Measurements from ENCODE around the gene ASB2. TPM values are rescaled to one million over a fixed set of nuclear protein-coding genes. Genes with fewer than 3 reads are reported as not detected.

The ASB2 gene
- polyA plus RNA-seq, 1 experiment: 1.6 TPM

GRCh38 chr14:93970965-93971634 is 5.3 kb downstream of the ASB2 start:
- POLR2A ChIA-PET: interaction anchor here (0.9 kb wide), 1 partner anchor 11 kb away, joined by 5 read pairs; no protein-coding TSS in a partner anchor
- Histone ChIP-seq H3K4me3 (ENCODE audit: low read depth, low read length) (no peak overlapping the region), H3K27ac (ENCODE audit: low read depth, low read length) (no peak overlapping the region), H3K27me3 (ENCODE audit: control insufficient read depth, insufficient read depth, low read length) (no peaks in the 10 kb centered on the region), H3K9me3 (ENCODE audit: control insufficient read depth, insufficient read depth, low read length) (no peaks in the 10 kb centered on the region)
- no peak for TF ChIP-seq CTCF (IDR thresholded peaks at IDR 0.05; ENCODE audit: low read depth, low read length)
- CTCF ChIA-PET: interaction anchor here (0.8 to 1.3 kb wide), 3 partner anchors 10 to 31 kb away, joined by 3 to 4 read pairs (median 3); no protein-coding TSS in a partner anchor
- DNase-seq (ENCODE audit: low read depth, low spot score): no peak

- H3K9me3 ChIP-seq (ENCODE audit: control insufficient read depth, insufficient read depth, low read length): no peaks in the 10 kb centered on the region
- H3K4me3 ChIP-seq (ENCODE audit: low read depth, low read length): no peak overlapping the region
- POLR2A ChIA-PET: interaction anchor here (0.9 kb wide), 1 partner anchor 10 kb away, joined by 5 read pairs; no protein-coding TSS in a partner anchor
- CTCF ChIA-PET: interaction anchor here (1.0 to 1.3 kb wide), 2 partner anchors 10 to 31 kb away, joined by 3 to 4 read pairs; no protein-coding TSS in a partner anchor
- no peaks in the 10 kb centered on the region for H3K27me3 ChIP-seq (ENCODE audit: control insufficient read depth, insufficient read depth, low read length)
- no peak for DNase-seq (ENCODE audit: low read depth, low spot score)
- no peak overlapping the region for H3K27ac ChIP-seq (ENCODE audit: low read depth, low read length)
- peak; percentile 28 for TF ChIP-seq CTCF (IDR thresholded peaks at IDR 0.05; ENCODE audit: low read depth, low read length)
Measured at GRCh38 chr14:93970585-93970964, 5.8 kb downstream of the ASB2 start.

- Histone ChIP-seq H3K9me3 (ENCODE audit: control insufficient read depth, insufficient read depth, low read length) (peaks cover 2% of the 10 kb centered on the region; the same call in 1 of the 2 replicates), H3K4me3 (ENCODE audit: low read depth, low read length) (no peak overlapping the region), H3K27ac (ENCODE audit: low read depth, low read length) (no peak overlapping the region), H3K27me3 (ENCODE audit: control insufficient read depth, insufficient read depth, low read length) (no peaks in the 10 kb centered on the region)
- CTCF ChIA-PET: interaction anchor here (0.7 kb wide), 1 partner anchor 9 kb away, joined by 3 read pairs; no protein-coding TSS in a partner anchor
- DNase-seq (ENCODE audit: low read depth, low spot score): no peak
- no peak for TF ChIP-seq CTCF (IDR thresholded peaks at IDR 0.05; ENCODE audit: low read depth, low read length)
- POLR2A ChIA-PET: no interaction called here
Measured at GRCh38 chr14:93969082-93969828, 7.1 kb downstream of the ASB2 start.

GRCh38 chr14:93967637-93968250 is 8.6 kb downstream of the ASB2 start:
- TF ChIP-seq CTCF (IDR thresholded peaks at IDR 0.05; ENCODE audit: low read depth, low read length): no peak
- no peak overlapping the region for H3K4me3 ChIP-seq (ENCODE audit: low read depth, low read length)
- H3K27ac ChIP-seq (ENCODE audit: low read depth, low read length): no peak overlapping the region
- H3K27me3 ChIP-seq (ENCODE audit: control insufficient read depth, insufficient read depth, low read length): no peaks in the 10 kb centered on the region
- H3K9me3 ChIP-seq (ENCODE audit: control insufficient read depth, insufficient read depth, low read length): peaks cover 4% of the 10 kb centered on the region; the same call in 1 of the 2 replicates
- POLR2A ChIA-PET: no interaction called here
- DNase-seq (ENCODE audit: low read depth, low spot score): no peak
- CTCF ChIA-PET: interaction anchor here (0.6 to 1.4 kb wide), 3 partner anchors 27 to 68 kb away, joined by 3 to 4 read pairs (median 3); no protein-coding TSS in a partner anchor

All from AG04450 (cell line).